GM18519 (cell line): ENCODE data around the gene ENTR1.

ENCODE experiments used
- ATAC-seq: cut with Tn5 transposase; IDR thresholded peaks from one replicate; pipeline ENCODE4 v1.9.1; 2021; ENCODE audit warnings: mild to moderate bottlenecking, moderate library complexity; ENCODE audit not compliant: unreplicated experiment, low FRiP score

ENTR1 gene

DNA sequence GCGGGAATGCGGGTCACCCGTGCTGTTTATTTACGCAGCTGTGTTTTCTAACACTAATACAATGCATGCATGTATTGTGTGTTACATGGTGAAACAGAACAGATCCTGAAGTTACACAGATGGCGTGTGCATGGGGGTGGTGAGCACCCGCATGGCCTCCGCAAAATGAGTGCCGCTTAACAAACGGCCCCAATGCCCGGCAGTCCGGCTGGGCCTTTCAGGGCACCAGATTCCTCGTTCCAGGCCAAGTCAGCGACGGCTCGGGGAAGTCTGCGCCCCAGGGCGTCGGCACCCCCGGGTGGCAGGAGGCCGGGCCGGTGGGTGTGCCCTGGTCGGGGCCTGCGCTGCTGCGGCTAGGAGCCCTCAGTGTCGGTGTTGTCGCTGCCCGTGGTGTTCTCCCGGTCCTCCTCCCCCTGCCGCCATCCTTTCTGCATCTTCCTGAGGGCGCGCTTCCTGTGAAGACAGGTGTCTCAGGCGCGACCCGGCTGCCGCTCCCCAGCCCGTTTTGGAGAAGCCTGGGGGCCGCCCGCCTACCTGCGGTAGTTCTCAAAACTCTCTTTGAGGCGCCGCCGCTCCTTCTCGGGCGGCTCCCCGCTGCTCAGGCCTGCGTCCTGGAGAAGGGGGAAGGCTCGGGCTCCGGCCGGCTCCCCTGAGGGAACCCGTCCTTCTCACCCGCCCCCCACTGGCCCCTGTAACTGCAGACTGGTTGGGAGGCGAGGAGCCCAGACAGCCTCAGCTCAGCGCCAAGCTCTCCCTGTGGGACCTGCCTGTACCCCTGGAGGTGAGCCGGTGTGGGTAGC lies 46.3 kb downstream of the ENTR1 start:
- ATAC-seq = no peak

DNA sequence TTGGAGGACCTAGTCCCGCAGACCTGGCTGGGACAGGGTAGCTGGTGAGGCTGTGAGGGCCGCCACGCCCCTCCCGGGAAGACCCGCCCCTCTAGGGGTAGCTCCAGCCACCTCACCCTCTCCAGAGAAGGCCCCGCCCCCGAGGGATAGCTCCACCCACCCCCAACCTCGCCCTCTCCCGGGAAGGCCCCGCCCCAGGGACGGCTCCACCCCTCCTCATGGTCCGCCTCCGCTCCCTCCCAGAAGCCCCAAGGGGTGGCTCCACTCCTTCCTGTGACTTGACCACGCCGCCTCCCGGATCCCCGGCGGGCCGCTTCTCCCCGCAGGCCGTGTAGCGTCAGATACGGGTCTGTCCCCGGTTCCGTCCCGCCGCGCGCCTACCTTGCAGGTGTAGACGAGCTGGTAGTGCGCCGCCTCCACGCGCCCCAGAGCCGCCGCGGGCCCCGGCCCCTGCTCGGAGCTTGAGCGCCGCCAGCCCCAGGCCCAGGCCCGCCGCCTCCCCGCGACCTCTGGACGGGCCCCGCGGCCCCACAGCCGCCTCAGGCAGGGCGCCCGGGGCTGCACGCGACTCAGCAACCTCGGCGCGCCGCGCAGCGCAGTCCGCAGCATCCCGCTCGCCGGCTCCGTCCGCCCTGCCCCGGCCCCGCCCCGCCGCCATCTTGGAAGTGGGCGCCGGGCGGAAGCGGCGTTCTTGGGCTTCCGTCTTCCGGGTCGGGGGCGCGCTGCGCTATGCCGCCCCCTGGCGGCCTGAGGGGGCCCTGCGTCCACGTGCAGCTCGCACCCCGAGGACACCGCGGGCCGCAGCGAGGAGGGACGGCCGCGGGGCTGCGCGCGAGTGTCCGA lies 47.1 kb downstream of the ENTR1 start, which contains the start of gene DNLZ:
Gene DNLZ (minus strand): TSS at position 639 of the 843 bp plus-strand sequence. CDS start 30 bp downstream, at position 609.
- peak; percentile 46 for ATAC-seq

DNA sequence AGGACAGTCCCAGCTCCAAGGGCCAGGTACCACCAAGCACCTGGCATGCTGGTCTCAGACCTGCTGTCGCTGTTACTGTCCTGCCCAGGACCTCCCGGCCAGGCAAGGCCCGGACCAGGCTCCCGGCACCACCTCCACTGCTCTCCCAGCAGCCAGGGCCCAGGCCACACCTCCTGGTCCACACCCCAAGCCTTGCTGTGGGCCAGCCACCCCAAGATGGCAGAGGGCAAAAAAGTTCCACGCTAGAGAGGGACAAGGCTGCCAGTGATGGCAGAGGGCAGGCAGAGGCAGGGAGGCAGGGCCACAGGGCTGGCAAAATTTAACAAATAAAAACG lies 48.0 kb downstream of the ENTR1 start:
- no peak for ATAC-seq

DNA sequence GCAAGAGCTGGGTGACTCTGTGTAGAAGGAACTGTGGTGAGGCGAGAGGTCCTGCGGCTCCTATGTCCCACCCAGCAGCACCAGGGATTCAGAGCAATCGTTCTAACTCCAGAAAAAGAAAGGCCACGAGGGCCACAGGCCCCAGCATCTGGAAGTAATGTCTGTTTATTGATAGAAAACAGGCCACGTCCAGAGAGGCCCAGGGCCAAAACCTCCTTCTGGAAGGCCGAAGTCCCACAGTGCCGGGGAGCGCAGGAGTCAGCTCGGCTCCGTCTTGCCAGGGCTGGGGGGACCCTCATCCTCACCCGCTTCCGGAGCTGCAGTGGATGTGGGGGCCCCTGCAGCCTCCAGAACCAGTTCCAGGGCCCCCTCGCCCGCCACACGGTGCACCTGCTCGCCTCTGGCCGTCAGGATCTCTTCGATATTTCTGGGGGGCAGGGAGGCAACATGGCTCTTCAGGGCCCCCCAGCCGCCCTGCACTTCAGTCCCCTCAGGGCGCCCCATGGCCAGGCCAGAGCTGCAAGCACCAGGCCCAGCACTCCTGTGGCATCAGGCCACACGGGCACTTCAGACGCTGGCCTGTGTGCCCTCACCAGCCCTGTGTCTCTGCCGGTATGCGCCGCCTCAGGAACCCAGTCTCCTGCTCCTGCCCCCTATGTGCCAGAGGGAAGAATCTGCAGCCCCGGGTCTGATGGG lies 48.5 kb downstream of the ENTR1 start:
- ATAC-seq = no peak

DNA sequence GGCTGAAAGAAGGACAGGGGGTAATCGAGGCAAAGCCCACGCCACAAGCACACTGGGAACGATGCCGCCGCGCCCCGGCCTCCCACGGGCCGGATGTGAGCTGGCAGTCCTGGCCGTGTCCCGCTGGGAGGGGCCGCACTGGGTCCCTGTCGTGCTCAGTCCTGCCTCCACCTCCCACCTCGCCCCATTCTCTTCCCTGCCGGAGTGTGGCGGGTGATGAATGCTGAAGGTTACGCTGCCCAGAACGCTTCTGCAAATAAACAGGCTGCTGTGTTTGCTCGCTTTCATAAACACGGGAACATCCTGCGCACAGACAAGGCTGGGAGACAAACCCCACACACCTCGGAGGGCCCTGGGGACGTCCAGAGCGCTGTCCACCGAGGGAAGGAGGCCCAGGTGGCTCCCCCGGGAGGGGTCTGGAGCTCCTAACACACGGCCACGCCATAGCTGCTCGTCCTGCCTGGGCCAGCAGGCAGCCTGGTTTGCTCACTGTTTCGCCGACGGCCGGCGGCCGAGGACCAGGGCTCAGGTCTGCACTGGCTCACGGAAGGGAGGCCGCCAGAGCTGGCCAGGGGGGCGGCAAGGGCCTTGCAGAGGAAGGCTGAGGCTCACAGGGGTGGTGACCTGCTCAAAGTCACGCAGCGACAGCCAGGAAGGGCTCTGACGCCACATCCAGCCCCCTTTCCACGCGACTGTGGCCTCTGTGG lies 49.2 kb downstream of the ENTR1 start:
- no peak for ATAC-seq

DNA sequence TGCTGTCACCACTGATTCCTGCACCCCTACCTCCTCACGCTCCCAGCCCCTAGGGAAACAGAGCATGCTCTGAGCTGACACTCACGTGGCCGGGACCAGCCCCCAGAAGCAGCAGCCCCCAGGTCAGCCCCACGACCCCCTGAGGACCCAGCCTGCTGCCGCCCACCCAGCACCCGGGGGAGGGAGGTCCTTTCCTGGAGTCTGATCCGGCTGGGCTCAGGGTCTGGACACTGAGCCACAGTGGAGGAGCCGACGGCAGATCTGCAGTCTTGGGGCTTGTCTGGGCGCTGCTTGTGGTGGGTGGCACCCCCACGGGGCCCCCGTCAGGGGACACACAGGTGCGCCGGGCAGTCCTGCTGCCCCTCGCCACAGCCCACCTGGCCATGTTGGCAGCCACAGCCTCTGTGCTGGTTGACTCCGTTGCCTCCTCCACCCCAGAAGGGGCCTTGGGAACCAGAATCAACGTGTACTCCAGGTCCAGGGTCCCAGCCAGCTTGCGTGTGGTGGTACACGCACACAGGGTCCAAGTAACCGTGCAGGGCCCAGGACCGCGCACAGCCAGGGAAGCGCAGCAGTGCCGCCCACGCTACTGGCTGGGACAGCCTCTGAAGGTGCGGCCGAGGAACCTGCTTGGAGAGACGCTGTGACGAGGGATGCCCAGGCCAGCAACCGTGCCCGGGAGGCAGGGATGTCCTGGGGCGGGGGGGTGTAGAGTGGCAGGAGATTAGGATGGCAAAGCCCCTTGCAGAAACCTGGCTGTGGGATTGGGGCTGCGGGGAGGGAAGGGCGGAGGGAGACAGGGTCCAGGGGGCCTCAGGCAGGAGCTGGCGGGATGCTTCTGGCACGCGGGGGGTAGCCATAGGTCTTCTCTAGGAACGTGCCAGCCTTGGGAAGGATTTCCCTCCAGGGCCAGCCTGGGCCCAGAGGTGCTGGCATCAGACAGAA lies 50.4 kb downstream of the ENTR1 start:
- ATAC-seq = no peak

DNA sequence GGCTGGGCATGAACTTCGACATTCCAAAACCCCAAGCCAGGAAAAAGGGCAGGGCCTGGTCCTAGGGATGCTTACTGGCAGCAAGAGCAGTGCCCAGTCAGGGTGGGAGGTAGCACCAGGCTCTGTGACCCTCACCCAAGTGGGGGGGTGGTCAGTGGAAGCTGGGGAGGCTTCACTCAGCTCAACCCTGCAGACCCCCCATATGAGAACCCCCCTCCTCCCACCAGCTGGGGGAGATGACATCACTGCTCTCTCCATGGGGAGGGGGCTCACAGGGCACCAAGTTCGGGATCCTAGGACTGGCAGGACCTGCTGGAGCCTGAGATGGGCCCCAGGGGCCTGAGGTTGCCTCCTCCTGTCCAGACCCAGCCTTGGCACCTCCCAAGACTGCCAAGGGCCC lies 51.5 kb downstream of the ENTR1 start:
- no peak for ATAC-seq

DNA sequence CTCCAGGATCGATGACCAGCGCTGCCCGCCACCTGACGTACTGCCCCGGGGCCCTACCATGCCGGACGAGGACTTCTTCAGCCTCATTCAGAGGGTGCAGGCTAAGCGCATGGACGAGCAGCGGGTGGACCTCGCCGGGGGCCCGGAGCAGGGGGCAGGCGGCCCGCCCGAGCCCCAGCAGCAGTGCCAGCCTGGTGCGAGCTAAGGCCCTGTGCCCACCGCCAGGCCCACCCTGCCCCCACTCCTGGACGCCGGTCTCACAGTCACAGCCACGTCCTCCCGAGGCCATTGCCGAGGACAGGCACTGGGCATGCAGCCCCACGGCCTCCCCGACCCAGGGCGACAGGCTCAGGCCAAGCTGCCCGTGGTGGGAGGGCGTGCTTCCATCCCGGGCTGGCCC lies 52.4 kb downstream of the ENTR1 start:
- ATAC-seq = no peak

DNA sequence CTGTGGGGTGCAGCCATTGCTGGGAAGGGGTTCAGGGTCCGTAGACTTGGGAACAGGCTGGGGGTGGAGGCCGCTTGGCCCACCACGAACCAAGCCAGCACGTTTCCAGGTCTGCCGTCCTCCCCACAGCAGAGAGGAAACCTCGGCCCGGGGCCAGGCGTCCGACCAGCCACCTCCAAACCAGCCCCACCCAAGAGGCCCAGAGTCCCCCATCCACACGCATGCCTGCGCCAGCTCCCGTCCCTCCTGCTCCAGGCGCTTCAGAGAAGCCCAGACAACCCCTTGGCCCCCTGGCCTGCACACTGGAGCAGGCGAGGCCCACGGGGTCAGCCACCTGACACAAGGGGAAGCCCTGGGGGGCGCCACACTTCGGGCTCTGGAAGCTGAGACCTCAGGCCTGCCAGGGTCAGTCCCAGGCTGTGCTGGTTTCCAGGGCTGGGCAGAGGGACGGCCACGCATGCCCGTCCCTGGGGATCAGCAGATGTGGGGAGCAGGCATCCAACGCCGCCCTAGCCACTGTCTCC lies 53.1 kb downstream of the ENTR1 start:
- no peak for ATAC-seq

DNA sequence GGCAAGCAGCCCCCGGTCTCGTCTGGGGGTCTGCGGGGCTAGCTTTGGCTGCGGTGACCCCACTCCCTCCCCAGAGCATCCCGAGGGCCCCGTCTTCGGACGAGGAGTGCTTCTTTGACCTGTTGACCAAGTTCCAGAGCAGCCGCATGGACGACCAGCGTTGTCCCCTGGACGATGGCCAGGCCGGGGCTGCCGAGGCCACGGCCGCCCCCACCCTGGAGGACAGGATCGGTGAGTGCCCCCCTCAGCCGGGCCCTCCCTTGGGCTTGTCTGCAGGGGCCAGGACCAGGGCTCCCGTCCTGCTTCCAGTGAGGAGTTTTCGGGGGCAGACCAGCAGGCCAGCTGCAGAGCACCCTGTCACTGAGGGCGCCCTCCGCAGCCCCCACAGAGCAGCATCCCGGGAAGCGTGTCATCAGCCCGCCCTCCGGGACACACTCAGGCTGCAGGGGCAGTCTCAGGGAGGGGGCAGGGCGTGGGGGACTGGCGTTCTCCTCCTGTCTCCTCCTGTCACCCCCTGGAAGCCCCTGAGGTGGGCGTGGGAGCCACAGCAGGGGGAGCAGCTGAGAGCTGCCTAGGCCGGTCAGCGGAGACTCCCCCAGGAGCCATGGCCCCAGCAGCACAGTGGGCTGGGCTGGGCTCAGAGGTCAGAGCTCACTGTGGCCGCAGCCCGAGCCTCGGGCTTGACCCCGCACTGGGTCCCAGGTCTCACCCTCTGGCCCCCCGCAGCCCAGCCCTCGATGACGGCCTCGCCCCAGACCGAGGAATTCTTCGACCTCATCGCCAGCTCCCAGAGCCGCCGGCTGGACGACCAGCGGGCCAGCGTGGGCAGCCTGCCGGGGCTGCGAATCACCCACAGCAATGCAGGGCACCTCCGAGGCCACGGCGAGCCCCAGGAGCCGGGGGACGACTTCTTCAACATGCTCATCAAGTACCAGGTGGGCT lies 54.5 kb downstream of the ENTR1 start:
- ATAC-seq = no peak

DNA sequence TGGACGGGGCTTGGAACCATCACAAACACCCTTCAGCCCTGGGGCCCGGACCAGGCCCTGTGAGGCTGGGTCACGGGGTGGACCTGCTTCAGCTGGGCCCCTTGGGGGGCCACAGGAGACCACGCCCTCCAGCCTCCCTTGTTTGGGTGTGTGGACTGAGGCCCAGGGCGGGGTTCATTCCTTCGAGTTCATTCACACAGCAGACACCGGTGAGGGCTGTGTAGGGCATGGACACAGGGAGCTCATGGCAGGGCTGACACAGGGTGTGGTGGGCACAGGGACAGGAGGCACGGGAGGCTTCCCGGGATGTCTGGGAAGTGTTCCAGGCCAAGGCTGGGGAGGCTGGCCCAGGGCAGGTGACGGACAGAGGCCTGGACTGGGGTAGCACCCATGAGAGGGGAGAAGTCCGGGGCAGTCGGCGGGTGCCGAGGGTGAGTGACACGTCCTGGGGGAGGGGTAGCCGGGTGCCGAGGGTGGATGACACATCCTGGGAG lies 55.8 kb downstream of the ENTR1 start:
- no peak for ATAC-seq

DNA sequence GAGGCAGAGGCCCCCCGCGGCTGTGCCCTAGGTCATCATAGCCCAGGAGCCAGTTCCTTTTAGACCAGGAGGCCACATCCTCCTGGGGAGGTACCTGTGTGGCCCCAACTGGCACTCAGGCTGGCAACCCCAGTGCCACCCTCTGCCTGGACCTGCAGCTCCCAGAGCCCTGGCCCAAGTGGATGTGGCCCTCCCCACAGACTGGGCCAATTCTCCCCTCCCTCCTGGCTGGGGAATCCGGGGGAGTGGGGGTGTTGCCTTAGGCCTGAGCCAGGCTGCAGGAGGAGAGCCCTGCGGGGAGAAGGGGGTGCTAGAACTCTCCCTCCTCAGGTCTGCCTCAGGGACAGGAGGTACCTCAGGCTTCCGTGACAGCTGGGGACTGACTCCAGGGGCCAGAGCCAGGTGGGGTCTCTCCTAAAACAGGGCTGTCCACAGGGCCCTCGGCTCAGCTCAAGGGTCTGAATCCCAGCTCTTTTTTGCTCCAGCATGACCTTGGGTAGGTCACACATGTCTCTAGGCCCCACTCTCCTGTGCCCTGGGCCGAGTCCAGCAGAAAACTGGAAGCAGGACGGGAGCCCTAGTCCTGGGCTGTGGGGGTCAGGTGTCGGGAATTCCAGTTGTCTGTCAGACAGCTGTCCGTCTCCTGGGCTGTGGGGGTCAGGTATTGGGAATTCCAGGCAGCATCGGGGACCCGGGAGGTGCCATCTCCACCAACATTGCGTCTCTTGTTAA lies 56.5 kb downstream of the ENTR1 start:
- ATAC-seq = no peak

DNA sequence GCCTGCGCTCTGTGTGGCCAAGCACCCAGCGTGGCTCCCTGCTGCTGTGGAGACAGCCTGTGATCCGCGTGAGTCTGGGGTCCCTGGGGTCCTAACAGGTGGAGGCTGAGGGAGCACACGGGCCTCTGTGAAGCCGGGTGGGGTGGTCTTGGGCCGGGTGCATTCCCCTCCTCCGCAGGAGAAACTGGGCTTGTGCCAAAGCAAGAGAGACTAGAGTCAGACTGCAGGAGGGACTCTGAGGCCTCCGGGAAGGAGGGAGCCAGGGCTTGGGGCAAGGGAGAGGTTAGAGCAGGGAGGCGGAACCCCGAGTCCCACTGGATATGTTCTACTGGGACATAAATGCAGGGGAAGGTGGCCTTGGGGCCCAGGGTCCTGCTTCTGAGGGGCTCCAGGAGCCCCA lies 57.3 kb downstream of the ENTR1 start:
- no peak for ATAC-seq

DNA sequence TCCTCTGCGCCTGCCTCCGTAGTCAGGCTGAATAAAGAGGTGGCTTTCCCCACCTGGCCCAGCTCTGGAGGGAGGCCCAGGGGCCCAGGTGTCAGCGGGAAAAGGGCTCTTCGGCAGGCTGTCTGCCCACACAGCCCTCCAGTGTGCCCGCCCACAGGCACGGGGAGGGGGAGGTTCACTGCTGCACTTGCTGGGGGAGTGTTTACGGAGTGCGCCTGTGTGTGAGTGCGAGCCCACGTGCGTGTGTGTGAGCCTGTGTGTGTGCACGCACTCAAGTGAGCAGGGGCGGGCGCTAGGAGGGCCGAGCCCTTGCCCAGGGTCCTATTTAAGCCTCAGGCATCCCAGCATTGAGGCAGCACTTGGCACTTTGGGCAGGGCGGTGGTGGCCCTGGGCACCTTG lies 57.7 kb downstream of the ENTR1 start:
- ATAC-seq = no peak
